Epithelial cell of proximal tubule (primary cell): ENCODE measurements around the gene GARIN1A. TPM values are rescaled to one million over a fixed set of nuclear protein-coding genes. Genes with fewer than 3 reads are reported as not detected.
"Not testable (repeated sequence)": the region's sequence is repeated elsewhere in the genome, so short reads cannot be mapped to it uniquely, and the experiment has no call there.

Experiments
- DNase-seq: peaks from one replicate; pipeline ENCODE4 v3.0.0-alpha.2; 2011; ENCODE audit warnings: low read depth
- H3K4me3 ChIP-seq: 2 replicates; pipeline ENCODE4 v1.5.1; 2011; ENCODE audit warnings: low read depth, mild to moderate bottlenecking, low read length
- CTCF ChIP-seq: conservative IDR thresholded peaks from 2 replicates; pipeline ENCODE4 v1.5.1; 2012; ENCODE audit warnings: low read depth, mild to moderate bottlenecking, low read length
- total RNA-seq: library from RNA; depleted of rRNA; stranded (reverse); fragments of >200 nt; gene quantifications from 2 replicates; pipeline ENCODE4 v1.2.3, GENCODE V29; 2015

The GARIN1A gene
- total RNA-seq, 1 donor from 2014 or later = not detected

GRCh38 chr7:128676665-128677064 lies 4.6 kb downstream of the GARIN1A start:
- no peak for TF ChIP-seq CTCF
- DNase-seq = no peak
- H3K4me3 ChIP-seq = no peak overlapping the region

GRCh38 chr7:128679920-128680319 lies 7.8 kb downstream of the GARIN1A start:
- no peak overlapping the region for H3K4me3 ChIP-seq
- no peak for TF ChIP-seq CTCF
- DNase-seq = no peak

- no peak overlapping the region for H3K4me3 ChIP-seq
- TF ChIP-seq CTCF = no peak
Measured at GRCh38 chr7:128681794-128682537, 9.9 kb downstream of the GARIN1A start.

GRCh38 chr7:128683270-128683669 lies 11.2 kb downstream of the GARIN1A start:
- not testable (repeated sequence) for H3K4me3 ChIP-seq, DNase-seq

More at GRCh38 chr7:128681794-128682537, 9.9 kb downstream of the GARIN1A start:
- DNase-seq = no peak

- not testable (repeated sequence) for H3K4me3 ChIP-seq, DNase-seq
Measured at GRCh38 chr7:128683738-128684137, 11.6 kb downstream of the GARIN1A start.

- no peak overlapping the region for H3K4me3 ChIP-seq
- DNase-seq = no peak
- no peak for TF ChIP-seq CTCF
Measured at GRCh38 chr7:128687131-128687530, 15.0 kb downstream of the GARIN1A start.

- TF ChIP-seq CTCF = no peak
- DNase-seq = no peak
- no peak overlapping the region for H3K4me3 ChIP-seq
Measured at GRCh38 chr7:128688492-128688891, 16.4 kb downstream of the GARIN1A start.

GRCh38 chr7:128689161-128689935 lies 17.3 kb downstream of the GARIN1A start:
- not testable (repeated sequence) for DNase-seq, H3K4me3 ChIP-seq
